Testis (tissue), 2 donors: ENCODE results near the gene CDK14.

Experiments
- POLR2A ChIP-seq: fragments of 450-650 bp; IDR thresholded peaks from one replicate; pipeline ENCODE4 v1.6.1; 2017; ENCODE audit warnings: antibody characterized with exemption, mild to moderate bottlenecking, moderate library complexity
- TF ChIP-seq, protein P1 (sequence below), 3 experiments: fragments of 450-650 bp in 2 of 3; fragments of 200-600 bp in 1 of 3; sonication (generic) in 1 of 3; IDR thresholded peaks; one replicate each; pipeline ENCODE4 v1.5.1; 2016 to 2019; ENCODE audit warnings: antibody characterized with exemption in 3 of 3, mild to moderate bottlenecking in 2 of 3, moderate library complexity in 1 of 3

DNA sequence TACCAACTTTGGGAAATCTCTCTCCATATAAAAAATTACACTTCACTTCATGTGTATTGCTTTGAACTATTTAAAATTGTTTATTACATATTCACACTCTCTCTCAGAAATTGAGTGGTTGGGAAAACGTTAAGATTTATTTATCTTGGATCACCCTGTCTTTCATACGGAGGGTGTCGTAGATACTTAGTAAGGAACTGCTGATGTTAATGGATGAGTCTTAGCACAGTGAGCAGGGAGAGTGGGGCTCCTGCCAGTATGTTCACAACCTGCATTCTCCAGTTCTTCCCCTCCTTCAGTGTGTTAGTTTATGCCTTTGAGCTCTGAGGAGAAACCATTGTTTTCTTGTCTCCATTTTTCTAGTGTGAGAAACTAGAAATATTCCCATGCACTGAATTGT, 67.1 kb downstream of the CDK14 start:
- TF ChIP-seq POLR2A, result no peak
- TF ChIP-seq, protein P1, sequence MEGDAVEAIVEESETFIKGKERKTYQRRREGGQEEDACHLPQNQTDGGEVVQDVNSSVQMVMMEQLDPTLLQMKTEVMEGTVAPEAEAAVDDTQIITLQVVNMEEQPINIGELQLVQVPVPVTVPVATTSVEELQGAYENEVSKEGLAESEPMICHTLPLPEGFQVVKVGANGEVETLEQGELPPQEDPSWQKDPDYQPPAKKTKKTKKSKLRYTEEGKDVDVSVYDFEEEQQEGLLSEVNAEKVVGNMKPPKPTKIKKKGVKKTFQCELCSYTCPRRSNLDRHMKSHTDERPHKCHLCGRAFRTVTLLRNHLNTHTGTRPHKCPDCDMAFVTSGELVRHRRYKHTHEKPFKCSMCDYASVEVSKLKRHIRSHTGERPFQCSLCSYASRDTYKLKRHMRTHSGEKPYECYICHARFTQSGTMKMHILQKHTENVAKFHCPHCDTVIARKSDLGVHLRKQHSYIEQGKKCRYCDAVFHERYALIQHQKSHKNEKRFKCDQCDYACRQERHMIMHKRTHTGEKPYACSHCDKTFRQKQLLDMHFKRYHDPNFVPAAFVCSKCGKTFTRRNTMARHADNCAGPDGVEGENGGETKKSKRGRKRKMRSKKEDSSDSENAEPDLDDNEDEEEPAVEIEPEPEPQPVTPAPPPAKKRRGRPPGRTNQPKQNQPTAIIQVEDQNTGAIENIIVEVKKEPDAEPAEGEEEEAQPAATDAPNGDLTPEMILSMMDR (IDR thresholded peaks at IDR 0.05), result no peak
